CD4-positive, alpha-beta T cell treated with Interleukin-17A for 4 hours (primary cell): ENCODE results near the gene NPFF.

Source experiments
- DNase-seq: peaks from one replicate; pipeline ENCODE4 v3.0.0-alpha.2; 2020; ENCODE audit warnings: mixed read lengths

NPFF gene

DNA sequence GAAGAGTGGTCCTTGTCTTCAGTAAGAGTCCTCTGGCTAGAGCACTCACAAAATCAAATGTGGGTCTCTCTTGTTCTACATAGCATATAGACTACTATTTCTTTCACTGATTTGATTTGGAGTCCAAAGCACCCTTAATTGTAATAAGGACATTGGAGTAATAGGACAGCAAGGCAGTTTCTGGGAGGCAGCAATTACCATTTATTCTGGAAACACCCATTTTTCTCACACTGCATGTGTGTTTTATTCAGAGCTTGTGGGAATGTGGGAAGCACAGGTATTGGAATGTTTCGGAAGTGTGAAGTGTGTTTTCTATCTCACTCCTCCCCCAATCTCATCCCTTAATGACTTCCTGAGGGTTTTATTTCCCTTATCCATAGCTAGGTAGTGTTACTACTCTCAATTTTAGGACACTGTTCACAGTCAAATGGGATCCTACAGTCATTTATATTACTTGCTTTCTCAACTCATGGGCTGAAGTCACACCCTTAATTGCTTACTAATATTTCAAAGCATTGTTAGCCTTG is 35.2 kb downstream of the NPFF start:
- no peak for DNase-seq

DNA sequence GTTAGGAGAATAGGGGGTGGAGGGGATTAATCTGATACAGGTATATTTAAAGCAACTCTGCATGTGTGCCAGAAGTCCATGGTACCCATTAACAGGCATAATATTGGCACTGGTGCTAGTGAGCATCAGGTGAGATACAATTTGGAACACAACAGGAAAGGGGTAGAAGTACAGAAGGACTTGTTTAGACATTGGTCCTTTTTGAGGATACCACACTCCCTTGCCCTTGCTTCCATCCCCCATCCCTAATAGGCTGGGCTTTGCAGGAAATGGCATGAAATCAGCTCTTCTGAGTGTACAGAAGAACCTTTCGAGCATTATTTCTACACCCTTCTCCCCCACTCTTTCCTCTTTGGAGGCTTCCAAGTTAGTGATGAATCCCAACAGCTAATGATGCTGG is 39.0 kb downstream of the NPFF start:
- DNase-seq: no peak

DNA sequence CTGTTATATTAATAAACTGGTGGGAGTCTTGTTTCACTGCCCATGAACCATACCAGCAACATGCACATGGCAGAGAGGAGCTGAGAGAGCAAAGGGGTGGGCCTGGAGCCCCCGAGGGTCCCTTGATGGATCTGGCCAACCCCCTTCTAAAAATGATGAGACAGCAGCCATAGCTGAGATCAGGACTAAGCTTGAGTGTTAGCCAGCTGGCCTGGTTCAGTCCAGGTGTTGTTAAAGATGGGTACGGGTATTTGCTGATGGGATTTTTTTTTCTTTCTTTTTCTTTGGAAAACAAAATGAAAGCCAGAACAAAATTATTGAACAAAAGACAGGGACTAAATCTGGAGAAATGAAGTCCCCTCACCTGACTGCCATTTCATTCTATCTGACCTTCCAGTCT is 39.4 kb downstream of the NPFF start:
- no peak for DNase-seq

DNA sequence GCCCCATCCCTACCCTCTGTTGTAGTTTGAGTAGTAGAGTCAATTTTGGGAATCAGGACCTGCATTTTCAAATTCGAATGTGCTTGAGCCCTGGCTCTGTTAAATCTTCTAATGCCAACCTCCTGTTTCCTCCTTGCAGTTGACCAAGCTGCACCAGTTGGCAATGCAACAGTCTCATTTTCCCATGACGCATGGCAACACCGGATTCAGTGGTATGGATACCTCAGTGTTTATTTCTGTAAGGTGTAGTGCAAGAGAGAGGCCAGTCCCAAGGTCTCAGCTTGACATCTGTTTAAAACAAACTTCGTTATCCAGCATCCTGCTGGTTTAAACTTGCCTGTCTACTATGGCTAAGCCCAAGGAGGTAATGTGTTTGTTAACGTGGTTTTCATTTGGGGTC is 40.2 kb downstream of the NPFF start:
- DNase-seq: no peak

GRCh38 chr12:53466640-53467039 is 40.6 kb downstream of the NPFF start:
- no peak for DNase-seq

GRCh38 chr12:53465679-53466078 is 41.6 kb downstream of the NPFF start:
- no peak for DNase-seq

GRCh38 chr12:53464685-53465418 is 42.4 kb downstream of the NPFF start:
- DNase-seq: no peak

DNA sequence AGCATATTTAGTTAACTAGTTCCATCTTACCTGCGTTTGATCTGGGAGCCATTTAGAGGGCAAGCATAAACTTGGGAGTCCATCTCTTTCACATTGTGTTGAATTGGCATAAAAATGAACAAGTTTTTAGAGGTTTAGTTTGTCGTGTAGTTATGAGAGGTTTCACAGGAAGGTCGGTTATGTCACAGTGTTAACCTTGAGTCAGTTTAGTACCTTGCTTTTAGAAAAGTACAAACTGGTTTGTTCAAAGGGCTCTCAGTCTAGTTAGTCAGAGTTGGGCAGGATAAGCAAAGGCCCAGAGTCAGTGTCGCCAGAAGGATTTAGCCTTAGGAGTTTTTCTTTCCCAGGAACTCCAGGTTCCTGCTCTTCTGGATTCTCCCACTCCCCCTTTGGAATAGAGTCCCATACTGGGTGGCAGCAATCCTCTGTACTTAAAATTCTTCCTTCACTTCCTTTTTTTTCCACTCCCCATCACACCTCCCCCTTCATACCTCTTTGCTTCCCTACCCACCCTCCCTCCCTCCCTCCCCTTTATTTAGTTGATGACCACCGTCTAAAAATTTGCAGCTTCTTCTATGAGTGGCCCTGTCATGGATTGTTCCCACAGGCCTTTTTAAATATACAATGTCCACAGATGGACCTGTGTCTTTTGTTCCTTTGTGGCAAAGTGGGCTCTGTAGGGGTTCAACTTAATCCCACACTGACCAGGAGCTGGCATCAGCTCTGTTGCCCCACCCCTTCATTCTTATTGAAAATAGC is 43.3 kb downstream of the NPFF start:
- no peak for DNase-seq

DNA sequence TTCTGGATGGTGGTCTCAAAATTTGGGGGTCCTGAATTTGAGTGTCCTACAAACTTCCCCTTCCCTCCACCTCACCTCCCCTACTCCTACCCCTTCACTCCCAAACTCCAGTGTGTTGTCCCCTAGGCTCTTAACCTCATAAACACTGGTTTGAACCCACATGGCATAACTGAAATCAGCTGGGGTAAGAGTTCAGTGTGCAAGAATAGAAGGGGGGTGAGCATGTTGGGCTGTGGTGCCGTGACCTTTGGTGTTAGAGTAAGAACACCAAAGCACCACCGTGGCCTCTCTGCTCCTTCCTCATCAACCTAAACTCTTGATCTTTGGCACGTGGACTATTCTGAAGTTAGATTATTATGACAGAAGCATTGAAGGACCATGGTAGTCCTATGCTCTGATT is 44.3 kb downstream of the NPFF start:
- DNase-seq: no peak

- no peak for DNase-seq
Observed at GRCh38 chr12:53461591-53461990, 45.7 kb downstream of the NPFF start.

DNA sequence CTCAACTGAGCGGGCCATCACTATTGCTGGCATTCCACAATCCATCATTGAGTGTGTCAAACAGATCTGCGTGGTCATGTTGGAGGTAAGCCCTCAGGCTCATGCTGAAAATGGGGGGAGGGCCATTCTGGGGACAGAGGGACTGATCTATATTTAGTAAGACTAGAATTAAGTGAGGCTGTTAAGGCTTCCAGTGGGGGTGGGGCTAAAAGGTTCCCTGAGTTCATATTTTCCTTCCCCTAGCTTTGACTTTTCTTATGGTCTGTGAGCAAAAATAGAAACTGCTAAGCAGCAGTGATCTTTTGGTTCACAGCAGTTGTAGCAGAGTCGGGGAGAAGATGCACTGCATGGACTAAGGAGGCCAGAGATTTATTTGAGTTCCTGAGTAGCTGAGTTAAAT is 46.2 kb downstream of the NPFF start:
- no peak for DNase-seq

DNA sequence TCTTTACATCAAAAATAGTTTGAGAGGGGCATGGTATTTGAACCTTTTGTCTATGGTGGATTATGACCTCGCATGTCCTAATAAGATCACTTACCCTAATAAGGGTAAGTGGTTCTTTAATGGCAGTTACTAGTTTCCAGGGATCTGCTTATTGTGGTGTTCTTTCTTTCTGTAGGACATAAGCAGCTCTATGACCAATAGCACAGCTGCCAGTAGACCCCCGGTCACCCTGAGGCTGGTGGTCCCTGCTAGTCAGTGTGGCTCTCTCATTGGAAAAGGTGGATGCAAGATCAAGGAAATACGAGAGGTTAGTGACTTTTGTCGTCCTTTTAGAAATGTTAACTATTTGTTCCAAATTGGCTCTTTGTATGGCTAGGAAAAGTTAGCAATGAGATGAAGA is 48.2 kb downstream of the NPFF start:
- no peak for DNase-seq
